GM23338 (cell line): ENCODE results near the gene RCBTB2. TPM values are rescaled to one million over a fixed set of nuclear protein-coding genes. Genes with fewer than 3 reads are reported as not detected.

ENCODE experiments used
- ATAC-seq: fragments of 200-7000 bp; cut with Tn5 transposase; 3 replicates; pipeline ENCODE4 v1.9.1; 2020
- DNase-seq: peaks from one replicate; pipeline ENCODE4 v3.0.0-alpha.2; 2015; ENCODE audit warnings: low spot score
- H2AFZ ChIP-seq: fragments of 200-600 bp; sonication (generic); 2 replicates; pipeline ENCODE4 v1.8.0; 2016; ENCODE audit warnings: antibody characterized with exemption, mild to moderate bottlenecking, moderate library complexity
- H3F3A ChIP-seq: fragments of 200-600 bp; sonication (generic); replicated peaks from 2 replicates; pipeline ENCODE4 v1.8.0; 2017; ENCODE audit warnings: antibody characterized with exemption, mixed run types, low read depth
- H3K27ac ChIP-seq: fragments of 200-600 bp; sonication (generic); 2 replicates; pipeline ENCODE4 v1.6.1; 2016; ENCODE audit warnings: low read depth
- H3K27me3 ChIP-seq: fragments of 200-600 bp; sonication (generic); 2 replicates; pipeline ENCODE4 v1.8.0; 2016; ENCODE audit warnings: mild to moderate bottlenecking, mixed run types, moderate library complexity; ENCODE audit not compliant: insufficient read depth
- H3K36me3 ChIP-seq: fragments of 200-600 bp; sonication (generic); 2 replicates; pipeline ENCODE4 v1.8.0; 2016; ENCODE audit warnings: mild to moderate bottlenecking; ENCODE audit not compliant: insufficient read depth
- H3K4me1 ChIP-seq: fragments of 200-600 bp; sonication (generic); 2 replicates; pipeline ENCODE4 v1.8.0; 2016; ENCODE audit warnings: mild to moderate bottlenecking, moderate library complexity; ENCODE audit not compliant: insufficient read depth
- H3K4me2 ChIP-seq: fragments of 200-600 bp; sonication (generic); 2 replicates; pipeline ENCODE4 v1.7.1; 2017; ENCODE audit warnings: mixed run types
- H3K4me3 ChIP-seq: fragments of 200-600 bp; sonication (generic); 2 replicates; pipeline ENCODE4 v1.6.1; 2016; ENCODE audit warnings: mixed run types
- H3K79me2 ChIP-seq: fragments of 200-600 bp; sonication (generic); replicated peaks from 2 replicates; pipeline ENCODE4 v1.8.0; 2017; ENCODE audit warnings: mild to moderate bottlenecking; ENCODE audit not compliant: insufficient read depth
- H3K9me2 ChIP-seq: fragments of 200-600 bp; sonication (generic); 2 replicates; pipeline ENCODE4 v1.8.0; 2017; ENCODE audit not compliant: insufficient read depth
- H4K20me1 ChIP-seq: fragments of 200-600 bp; sonication (generic); replicated peaks from 2 replicates; pipeline ENCODE4 v1.8.0; 2017; ENCODE audit warnings: mild to moderate bottlenecking; ENCODE audit not compliant: insufficient read depth
- H3K27ac Mint-ChIP-seq: 2 replicates; pipeline ENCODE4 v1.8.0; 2020; ENCODE audit warnings: inconsistent platforms, mild to moderate bottlenecking, moderate library complexity, mixed read lengths
- H3K27me3 Mint-ChIP-seq: 3 replicates; pipeline ENCODE4 v1.8.0; 2022; ENCODE audit warnings: low read depth, mild to moderate bottlenecking, moderate library complexity, mixed read lengths, inconsistent platforms; ENCODE audit not compliant: insufficient read depth, poor library complexity
- H3K36me3 Mint-ChIP-seq: 3 replicates; pipeline ENCODE4 v1.8.0; 2021; ENCODE audit warnings: low read depth, mild to moderate bottlenecking, inconsistent platforms, moderate library complexity, mixed read lengths
- H3K4me1 Mint-ChIP-seq: 3 replicates; pipeline ENCODE4 v1.8.0; 2020; ENCODE audit warnings: mild to moderate bottlenecking, inconsistent platforms, mixed read lengths
- H3K4me3 Mint-ChIP-seq: 3 replicates; pipeline ENCODE4 v1.8.0; 2021; ENCODE audit warnings: moderate library complexity, mild to moderate bottlenecking, inconsistent platforms, mixed read lengths
- H3K9me3 Mint-ChIP-seq: 3 replicates; pipeline ENCODE4 v1.8.0; 2020; ENCODE audit warnings: moderate library complexity, mild to moderate bottlenecking, inconsistent platforms, mixed read lengths
- EZH2 ChIP-seq: fragments of 200-600 bp; sonication (generic); IDR thresholded peaks from one replicate; pipeline ENCODE4 v1.8.0; 2017; ENCODE audit warnings: antibody characterized with exemption, mild to moderate bottlenecking, low read depth; ENCODE audit not compliant: unreplicated experiment
- EZH2phosphoT487 ChIP-seq: fragments of 200-600 bp; sonication (generic); IDR thresholded peaks from one replicate; pipeline ENCODE4 v1.8.1; 2018; ENCODE audit warnings: antibody characterized with exemption; ENCODE audit not compliant: unreplicated experiment
- JUNB ChIP-seq: IDR thresholded peaks from one replicate; pipeline ENCODE4 v1.6.1; 2016; ENCODE audit warnings: antibody characterized with exemption; ENCODE audit not compliant: unreplicated experiment
- NANOG ChIP-seq: IDR thresholded peaks from 2 replicates; pipeline ENCODE4 v1.6.1; 2016; ENCODE audit warnings: antibody characterized with exemption, borderline replicate concordance
- ZNF114 ChIP-seq: fragments of 250-450 bp; sonication (Bioruptor Pico); IDR thresholded peaks from 2 replicates; pipeline ENCODE4 v1.5.0; 2020; ENCODE audit warnings: mild to moderate bottlenecking, moderate library complexity
- ZNF331 ChIP-seq: fragments of 250-450 bp; sonication (Bioruptor Pico); IDR thresholded peaks from 2 replicates; pipeline ENCODE4 v1.5.0; 2020; ENCODE audit warnings: low read depth, mild to moderate bottlenecking, moderate library complexity
- polyA plus RNA-seq: library from polyadenylated mRNA; unstranded; fragments of >200 nt; fragmentation: Nextera tagmentation; extraction: Ambion mirVana; gene quantifications from 2 replicates; pipeline ENCODE4 v1.2.1, GENCODE V29; 2016
- total RNA-seq: library from RNA; depleted of rRNA; stranded (reverse); fragments of >200 nt; shearing (Covaris generic); gene quantifications from 2 replicates; pipeline ENCODE4 v1.2.3, GENCODE V29; 2014
- TF ChIP-seq, protein P1 (sequence below): IDR thresholded peaks from 2 replicates; pipeline ENCODE4 v1.6.1; 2016; ENCODE audit warnings: antibody characterized with exemption
- TF ChIP-seq, protein P2 (sequence below), 2 experiments: fragments of 200-600 bp in 1 of 2; sonication (generic) in 1 of 2; conservative IDR thresholded peaks; 2 replicates each; pipeline versions ENCODE4 v1.5.1 to v1.6.1; 2016 to 2017; ENCODE audit warnings: antibody characterized with exemption in 2 of 2, low read depth in 2 of 2, mild to moderate bottlenecking in 2 of 2, moderate library complexity in 1 of 2
- TF ChIP-seq, protein P3 (sequence below): IDR thresholded peaks from one replicate; pipeline ENCODE4 v1.6.1; 2018; ENCODE audit warnings: antibody characterized with exemption; ENCODE audit not compliant: unreplicated experiment

Gene RCBTB2
- total and polyA plus RNA-seq, 2 experiments from 2014 or later: 8.1 to 20.8 TPM

DNA sequence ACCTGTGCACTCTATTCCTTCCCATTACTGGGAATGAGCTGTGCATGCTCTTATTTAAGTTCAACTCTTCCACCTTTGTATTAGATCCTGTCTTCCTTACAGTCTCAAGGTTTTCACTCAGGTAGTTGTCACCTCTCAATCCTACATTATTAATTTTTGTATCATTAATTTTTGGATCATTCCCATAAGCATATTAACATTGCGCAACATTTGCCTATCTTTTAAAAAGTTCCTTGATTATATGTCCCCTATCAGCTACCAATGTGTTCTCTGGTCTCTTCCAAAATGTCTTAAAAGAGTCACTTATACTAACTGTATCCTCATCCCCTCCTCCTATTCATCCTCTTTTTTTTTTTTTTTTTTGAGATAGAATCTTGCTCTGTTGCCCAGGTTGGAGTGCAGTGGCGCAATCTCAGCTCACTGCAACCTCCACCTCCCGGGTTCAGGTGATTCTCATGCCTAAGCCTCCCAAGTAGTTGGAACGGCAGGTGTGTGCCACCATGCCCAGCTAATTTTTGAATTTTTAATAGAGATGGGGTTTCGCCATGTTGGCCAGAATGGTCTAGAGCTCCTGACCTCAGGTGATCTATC, 2.1 kb upstream of the RCBTB2 start:
- Mint-ChIP-seq H3K4me1 (peaks cover 13% of the 10 kb centered on the region), H3K9me3 (peaks cover 3% of the 10 kb centered on the region; the same call in 1 of the 3 replicates), H3K27ac (no peak overlapping the region), H3K4me3 (no peak overlapping the region), H3K36me3 (no peaks in the 10 kb centered on the region), H3K27me3 (peaks cover 6% of the 10 kb centered on the region)
- H2AFZ ChIP-seq: no peak overlapping the region
- H4K20me1 ChIP-seq: no peaks in the 10 kb centered on the region
- ATAC-seq (no peak), DNase-seq (no peak)
- H3K4me2 ChIP-seq: no peak overlapping the region
- peaks cover 17% of the 10 kb centered on the region for H3K79me2 ChIP-seq
- peaks cover 11% of the 10 kb centered on the region for H3K4me1 ChIP-seq
- 0 out of 2 replicates have a peak, but pooled peaks cover 3% of the 10 kb centered on the region for H3F3A ChIP-seq
- 0 out of 2 replicates have a peak, but pooled peaks cover 7% of the 10 kb centered on the region for H3K9me2 ChIP-seq
- no peaks in the 10 kb centered on the region for H3K36me3 ChIP-seq
- TF ChIP-seq NANOG (no peak), EZH2phosphoT487 (no peak), ZNF331 (no peak), JUNB (no peak), ZNF114 (CRISPR knock-in tag) (no peak), EZH2 (no peak)
- TF ChIP-seq, protein P1, sequence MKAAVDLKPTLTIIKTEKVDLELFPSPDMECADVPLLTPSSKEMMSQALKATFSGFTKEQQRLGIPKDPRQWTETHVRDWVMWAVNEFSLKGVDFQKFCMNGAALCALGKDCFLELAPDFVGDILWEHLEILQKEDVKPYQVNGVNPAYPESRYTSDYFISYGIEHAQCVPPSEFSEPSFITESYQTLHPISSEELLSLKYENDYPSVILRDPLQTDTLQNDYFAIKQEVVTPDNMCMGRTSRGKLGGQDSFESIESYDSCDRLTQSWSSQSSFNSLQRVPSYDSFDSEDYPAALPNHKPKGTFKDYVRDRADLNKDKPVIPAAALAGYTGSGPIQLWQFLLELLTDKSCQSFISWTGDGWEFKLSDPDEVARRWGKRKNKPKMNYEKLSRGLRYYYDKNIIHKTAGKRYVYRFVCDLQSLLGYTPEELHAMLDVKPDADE: no peak
- TF ChIP-seq, protein P2, sequence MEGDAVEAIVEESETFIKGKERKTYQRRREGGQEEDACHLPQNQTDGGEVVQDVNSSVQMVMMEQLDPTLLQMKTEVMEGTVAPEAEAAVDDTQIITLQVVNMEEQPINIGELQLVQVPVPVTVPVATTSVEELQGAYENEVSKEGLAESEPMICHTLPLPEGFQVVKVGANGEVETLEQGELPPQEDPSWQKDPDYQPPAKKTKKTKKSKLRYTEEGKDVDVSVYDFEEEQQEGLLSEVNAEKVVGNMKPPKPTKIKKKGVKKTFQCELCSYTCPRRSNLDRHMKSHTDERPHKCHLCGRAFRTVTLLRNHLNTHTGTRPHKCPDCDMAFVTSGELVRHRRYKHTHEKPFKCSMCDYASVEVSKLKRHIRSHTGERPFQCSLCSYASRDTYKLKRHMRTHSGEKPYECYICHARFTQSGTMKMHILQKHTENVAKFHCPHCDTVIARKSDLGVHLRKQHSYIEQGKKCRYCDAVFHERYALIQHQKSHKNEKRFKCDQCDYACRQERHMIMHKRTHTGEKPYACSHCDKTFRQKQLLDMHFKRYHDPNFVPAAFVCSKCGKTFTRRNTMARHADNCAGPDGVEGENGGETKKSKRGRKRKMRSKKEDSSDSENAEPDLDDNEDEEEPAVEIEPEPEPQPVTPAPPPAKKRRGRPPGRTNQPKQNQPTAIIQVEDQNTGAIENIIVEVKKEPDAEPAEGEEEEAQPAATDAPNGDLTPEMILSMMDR (conservative IDR thresholded peaks at IDR 0.05; ENCODE audit: low read depth in 2 of 2): no peak
- TF ChIP-seq, protein P3, sequence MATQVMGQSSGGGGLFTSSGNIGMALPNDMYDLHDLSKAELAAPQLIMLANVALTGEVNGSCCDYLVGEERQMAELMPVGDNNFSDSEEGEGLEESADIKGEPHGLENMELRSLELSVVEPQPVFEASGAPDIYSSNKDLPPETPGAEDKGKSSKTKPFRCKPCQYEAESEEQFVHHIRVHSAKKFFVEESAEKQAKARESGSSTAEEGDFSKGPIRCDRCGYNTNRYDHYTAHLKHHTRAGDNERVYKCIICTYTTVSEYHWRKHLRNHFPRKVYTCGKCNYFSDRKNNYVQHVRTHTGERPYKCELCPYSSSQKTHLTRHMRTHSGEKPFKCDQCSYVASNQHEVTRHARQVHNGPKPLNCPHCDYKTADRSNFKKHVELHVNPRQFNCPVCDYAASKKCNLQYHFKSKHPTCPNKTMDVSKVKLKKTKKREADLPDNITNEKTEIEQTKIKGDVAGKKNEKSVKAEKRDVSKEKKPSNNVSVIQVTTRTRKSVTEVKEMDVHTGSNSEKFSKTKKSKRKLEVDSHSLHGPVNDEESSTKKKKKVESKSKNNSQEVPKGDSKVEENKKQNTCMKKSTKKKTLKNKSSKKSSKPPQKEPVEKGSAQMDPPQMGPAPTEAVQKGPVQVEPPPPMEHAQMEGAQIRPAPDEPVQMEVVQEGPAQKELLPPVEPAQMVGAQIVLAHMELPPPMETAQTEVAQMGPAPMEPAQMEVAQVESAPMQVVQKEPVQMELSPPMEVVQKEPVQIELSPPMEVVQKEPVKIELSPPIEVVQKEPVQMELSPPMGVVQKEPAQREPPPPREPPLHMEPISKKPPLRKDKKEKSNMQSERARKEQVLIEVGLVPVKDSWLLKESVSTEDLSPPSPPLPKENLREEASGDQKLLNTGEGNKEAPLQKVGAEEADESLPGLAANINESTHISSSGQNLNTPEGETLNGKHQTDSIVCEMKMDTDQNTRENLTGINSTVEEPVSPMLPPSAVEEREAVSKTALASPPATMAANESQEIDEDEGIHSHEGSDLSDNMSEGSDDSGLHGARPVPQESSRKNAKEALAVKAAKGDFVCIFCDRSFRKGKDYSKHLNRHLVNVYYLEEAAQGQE: no peak
- H3K27me3 ChIP-seq: no peaks in the 10 kb centered on the region
- H3K27ac ChIP-seq: no peak overlapping the region
- no peak overlapping the region for H3K4me3 ChIP-seq
